ENCODE data around the gene ZMIZ1. TPM values are rescaled to one million over a fixed set of nuclear protein-coding genes. Genes with fewer than 3 reads are reported as not detected.

The ZMIZ1 gene
- total and polyA plus RNA-seq, 4 donors = 18.3 to 80.2 (median 42.6) TPM

GRCh38 chr10:79021948-79022499 is 46.7 kb upstream of the ZMIZ1 start:
- Histone ChIP-seq H3K9me3 (ENCODE audit: control insufficient read depth in 4 of 4, insufficient read depth in 3 of 4, low read length in 3 of 4) (peaks cover 0 to 5% (median 0%) of the 10 kb centered on the region in 4 donors), H3K36me3 (ENCODE audit: control insufficient read depth in 4 of 4, insufficient read depth in 4 of 4, low read length in 4 of 4) (no peaks in the 10 kb centered on the region), H3K27ac (ENCODE audit: low read depth in 1 of 2, low read length in 1 of 2) (no peak overlapping the region), H3K4me3 (no peak overlapping the region), H3K27me3 (ENCODE audit: control insufficient read depth in 3 of 3, insufficient read depth in 3 of 3, low read length in 2 of 3) (no peaks in the 10 kb centered on the region), H3K9ac (ENCODE audit: insufficient read depth in 1 of 2, low read length in 2 of 2) (no peak overlapping the region), H3K4me1 (ENCODE audit: control insufficient read depth in 5 of 5, insufficient read depth in 5 of 5, low read length in 5 of 5) (peaks cover 0 to 31% (median 7%) of the 10 kb centered on the region in 5 donors)
- no peak for DNase-seq
- TF ChIP-seq CTCF (IDR thresholded peaks at IDR 0.05; ENCODE audit: control extremely low read depth, extremely low read depth) = no peak
- WGBS, 2 donors = 93 to 97% methylated on average over 10 of the region's 10 CpGs
- no peak for ATAC-seq (ENCODE audit: insufficient read depth, low FRiP score)

GRCh38 chr10:79022565-79023230 is 46.1 kb upstream of the ZMIZ1 start:
- ATAC-seq (ENCODE audit: insufficient read depth, low FRiP score) (no peak), DNase-seq (peak; percentile 53 to 79 (median 61))
- Histone ChIP-seq H3K27me3 (ENCODE audit: control insufficient read depth in 3 of 3, insufficient read depth in 3 of 3, low read length in 2 of 3) (no peaks in the 10 kb centered on the region), H3K9ac (ENCODE audit: insufficient read depth in 1 of 2, low read length in 2 of 2) (no peak overlapping the region), H3K9me3 (ENCODE audit: control insufficient read depth in 4 of 4, insufficient read depth in 3 of 4, low read length in 3 of 4) (peaks cover 0 to 4% (median 0%) of the 10 kb centered on the region in 4 donors), H3K4me1 (ENCODE audit: control insufficient read depth in 5 of 5, insufficient read depth in 5 of 5, low read length in 5 of 5) (peaks cover 0 to 31% (median 7%) of the 10 kb centered on the region in 5 donors), H3K36me3 (ENCODE audit: control insufficient read depth in 4 of 4, insufficient read depth in 4 of 4, low read length in 4 of 4) (no peaks in the 10 kb centered on the region), H3K27ac (ENCODE audit: low read depth in 1 of 2, low read length in 1 of 2) (no peak overlapping the region), H3K4me3 (no peak overlapping the region)
- no peak for TF ChIP-seq CTCF (IDR thresholded peaks at IDR 0.05; ENCODE audit: control extremely low read depth, extremely low read depth)
- 63 to 87% methylated on average over 17 of the region's 17 CpGs for WGBS, 2 donors

GRCh38 chr10:79023240-79024162 is 45.3 kb upstream of the ZMIZ1 start:
- ATAC-seq (ENCODE audit: insufficient read depth, low FRiP score) (no peak), DNase-seq (peak; percentile 34 to 50 (median 36))
- TF ChIP-seq CTCF (IDR thresholded peaks at IDR 0.05; ENCODE audit: control extremely low read depth, extremely low read depth) = no peak
- WGBS, 2 donors = 67 to 81% methylated on average over 13 of the region's 13 CpGs
- Histone ChIP-seq H3K9ac (ENCODE audit: insufficient read depth in 1 of 2, low read length in 2 of 2) (no peak overlapping the region), H3K36me3 (ENCODE audit: control insufficient read depth in 4 of 4, insufficient read depth in 4 of 4, low read length in 4 of 4) (no peaks in the 10 kb centered on the region), H3K4me1 (ENCODE audit: control insufficient read depth in 5 of 5, insufficient read depth in 5 of 5, low read length in 5 of 5) (peaks cover 0 to 26% (median 7%) of the 10 kb centered on the region in 5 donors), H3K27ac (ENCODE audit: low read depth in 1 of 2, low read length in 1 of 2) (no peak overlapping the region), H3K9me3 (ENCODE audit: control insufficient read depth in 4 of 4, insufficient read depth in 3 of 4, low read length in 3 of 4) (no peaks in the 10 kb centered on the region), H3K27me3 (ENCODE audit: control insufficient read depth in 3 of 3, insufficient read depth in 3 of 3, low read length in 2 of 3) (no peaks in the 10 kb centered on the region), H3K4me3 (no peak overlapping the region)

Measured in lung (tissue), 12 donors.